Endothelial cell of coronary artery (primary cell): ENCODE results near the gene TRIM29. TPM values are rescaled to one million over a fixed set of nuclear protein-coding genes. Genes with fewer than 3 reads are reported as not detected.

Experiments used
- total RNA-seq: library from RNA; depleted of rRNA; stranded (reverse); fragments of >200 nt; gene quantifications from 2 replicates; pipeline ENCODE4 v1.2.3, GENCODE V29; 2014

Gene TRIM29, protein sequence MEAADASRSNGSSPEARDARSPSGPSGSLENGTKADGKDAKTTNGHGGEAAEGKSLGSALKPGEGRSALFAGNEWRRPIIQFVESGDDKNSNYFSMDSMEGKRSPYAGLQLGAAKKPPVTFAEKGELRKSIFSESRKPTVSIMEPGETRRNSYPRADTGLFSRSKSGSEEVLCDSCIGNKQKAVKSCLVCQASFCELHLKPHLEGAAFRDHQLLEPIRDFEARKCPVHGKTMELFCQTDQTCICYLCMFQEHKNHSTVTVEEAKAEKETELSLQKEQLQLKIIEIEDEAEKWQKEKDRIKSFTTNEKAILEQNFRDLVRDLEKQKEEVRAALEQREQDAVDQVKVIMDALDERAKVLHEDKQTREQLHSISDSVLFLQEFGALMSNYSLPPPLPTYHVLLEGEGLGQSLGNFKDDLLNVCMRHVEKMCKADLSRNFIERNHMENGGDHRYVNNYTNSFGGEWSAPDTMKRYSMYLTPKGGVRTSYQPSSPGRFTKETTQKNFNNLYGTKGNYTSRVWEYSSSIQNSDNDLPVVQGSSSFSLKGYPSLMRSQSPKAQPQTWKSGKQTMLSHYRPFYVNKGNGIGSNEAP
- total RNA-seq, result 0.19 TPM in 1 of 2 replicates, not detected in the other

DNA sequence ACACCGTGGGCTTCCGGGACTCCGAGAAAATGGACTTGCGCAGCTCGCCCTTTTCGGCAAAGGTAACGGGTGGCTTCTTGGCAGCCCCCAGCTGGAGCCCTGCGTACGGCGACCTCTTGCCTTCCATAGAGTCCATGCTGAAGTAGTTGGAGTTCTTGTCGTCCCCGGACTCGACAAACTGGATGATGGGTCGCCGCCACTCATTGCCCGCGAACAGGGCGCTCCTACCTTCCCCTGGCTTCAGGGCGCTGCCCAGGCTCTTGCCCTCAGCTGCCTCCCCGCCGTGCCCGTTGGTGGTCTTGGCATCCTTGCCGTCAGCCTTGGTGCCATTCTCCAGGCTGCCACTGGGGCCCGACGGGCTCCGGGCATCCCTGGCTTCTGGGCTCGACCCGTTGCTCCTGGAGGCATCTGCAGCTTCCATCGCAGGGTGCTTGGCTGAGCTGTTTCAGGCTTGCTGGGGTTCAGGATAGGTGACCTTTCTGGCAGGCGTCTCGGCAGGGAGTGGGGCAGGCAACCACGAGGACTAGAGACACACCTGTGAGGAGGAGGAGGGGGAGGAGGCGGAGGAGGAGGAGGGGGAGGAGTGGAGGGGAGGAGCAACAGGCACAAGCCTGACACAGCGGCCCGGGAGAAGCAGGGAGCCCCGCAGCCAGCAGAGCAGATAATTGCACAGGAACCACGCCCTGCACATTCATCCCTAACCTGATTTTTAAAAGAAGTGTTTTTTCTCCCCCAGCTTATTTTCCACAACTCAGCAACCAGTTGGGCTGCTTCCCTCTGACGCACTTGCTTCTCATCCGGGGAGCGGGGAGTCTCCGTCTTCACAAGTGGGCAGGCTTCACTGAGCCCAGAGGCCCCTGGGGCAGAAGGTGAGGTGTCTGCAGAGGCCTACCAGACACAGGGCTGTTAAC is at the start of gene TRIM29:
TSS of gene TRIM29 (minus strand) at position 503 of the 911 bp plus-strand sequence. CDS start at position 421, 82 bp downstream.

Other genes with a start within 250 kb of the TRIM29 start
- 6.1 and 12.6 TPM in 2 replicates for gene OAF, start 72.9 kb upstream of the TRIM29 start, total RNA-seq
- gene POU2F3, start 102.0 kb upstream of the TRIM29 start, total RNA-seq, result under 0.01 and 0.09 TPM in 2 replicates
- 4.9 and 7.4 TPM in 2 replicates for gene TLCD5, start 187.2 kb upstream of the TRIM29 start, total RNA-seq
- gene ARHGEF12, start 198.3 kb upstream of the TRIM29 start, total RNA-seq, result 81.3 and 104 TPM in 2 replicates